ENCODE results near the gene LCN1. TPM values are rescaled to one million over a fixed set of nuclear protein-coding genes. Genes with fewer than 3 reads are reported as not detected.
"Not testable (repeated sequence)": the region's sequence is repeated elsewhere in the genome, so short reads cannot be mapped to it uniquely, and the experiment has no call there.

LCN1 gene
- polyA plus RNA-seq, 1 donor (not counting 4 experiments of a cell fraction or from before 2014, with no cell fraction given): not detected

DNA sequence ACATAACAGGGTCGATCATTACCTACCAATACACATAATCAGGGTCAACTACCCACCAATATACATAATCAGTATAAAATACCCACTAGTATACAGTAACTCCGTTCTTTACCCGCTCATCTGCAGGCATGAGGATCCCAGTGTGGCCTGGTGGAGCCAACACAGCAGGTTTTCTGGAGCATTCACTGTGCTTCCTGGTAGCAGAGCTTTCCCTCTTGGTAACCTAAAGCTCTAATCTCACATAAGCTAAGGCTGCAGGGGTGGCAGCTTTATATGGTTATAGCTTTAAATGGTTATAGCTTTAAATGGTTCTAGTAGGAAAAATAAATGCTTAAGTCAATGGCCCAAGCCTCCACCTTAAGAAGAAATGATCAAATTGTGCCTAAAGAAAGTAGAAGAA is 11.9 kb downstream of the LCN1 start:
- H3K27me3 ChIP-seq (ENCODE audit: control insufficient read depth, extremely low read depth, insufficient read depth, low read length): peaks cover 14% of the 10 kb centered on the region
- H3K9me1 ChIP-seq (ENCODE audit: control insufficient read depth, extremely low read depth, insufficient read depth, low read length): no peaks in the 10 kb centered on the region

DNA sequence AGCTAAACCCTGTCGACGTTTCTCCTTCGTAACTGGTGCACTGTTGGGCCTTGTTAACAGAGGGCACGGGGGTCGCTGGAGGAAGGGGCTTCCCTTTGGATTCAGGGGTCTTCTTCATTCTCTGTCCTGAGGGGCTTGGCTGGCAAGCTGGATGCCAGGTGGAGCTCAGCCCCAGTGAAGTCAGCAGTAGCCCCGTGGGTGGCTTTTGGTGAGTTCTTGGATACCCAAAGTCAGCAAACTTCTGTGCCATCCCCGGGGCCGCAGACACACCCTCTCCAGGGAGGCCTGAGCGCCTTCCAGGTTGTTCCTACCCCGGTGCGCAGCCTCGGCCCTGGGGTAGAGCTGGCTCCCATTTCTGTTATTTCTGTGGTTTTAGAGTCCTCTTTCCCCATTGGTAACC is 12.4 kb downstream of the LCN1 start:
- H3K4me2 ChIP-seq (ENCODE audit: control insufficient read depth, extremely low read depth, insufficient read depth, low read depth, low read length): no peak overlapping the region
- no peak overlapping the region for H3K9ac ChIP-seq (ENCODE audit: control insufficient read depth, extremely low read depth, insufficient read depth, low read length)
- no peaks in the 10 kb centered on the region for H3K4me1 ChIP-seq (ENCODE audit: control insufficient read depth, extremely low read depth, insufficient read depth, low read length)
- dilution Hi-C loops (cut with MboI; ENCODE audit: extremely low pct_ligation_motif_present, low sequenced_read_pairs): no loop called here
- no peak overlapping the region for H3K4me3 ChIP-seq (ENCODE audit: control insufficient read depth in 2 of 3, extremely low read depth in 1 of 3, insufficient read depth in 2 of 3, low read depth in 1 of 3, low read length in 3 of 3)
- no peak overlapping the region for H3K27ac ChIP-seq (ENCODE audit: control insufficient read depth, insufficient read depth, low read length)
- H2AFZ ChIP-seq (ENCODE audit: control insufficient read depth, low read length): no peak overlapping the region
- no peaks in the 10 kb centered on the region for H4K20me1 ChIP-seq (ENCODE audit: control insufficient read depth, extremely low read depth, insufficient read depth, low read length)
- no peak for TF ChIP-seq EZH2 (IDR thresholded peaks at IDR 0.05; ENCODE audit: low read length)
- TF ChIP-seq, protein P1, sequence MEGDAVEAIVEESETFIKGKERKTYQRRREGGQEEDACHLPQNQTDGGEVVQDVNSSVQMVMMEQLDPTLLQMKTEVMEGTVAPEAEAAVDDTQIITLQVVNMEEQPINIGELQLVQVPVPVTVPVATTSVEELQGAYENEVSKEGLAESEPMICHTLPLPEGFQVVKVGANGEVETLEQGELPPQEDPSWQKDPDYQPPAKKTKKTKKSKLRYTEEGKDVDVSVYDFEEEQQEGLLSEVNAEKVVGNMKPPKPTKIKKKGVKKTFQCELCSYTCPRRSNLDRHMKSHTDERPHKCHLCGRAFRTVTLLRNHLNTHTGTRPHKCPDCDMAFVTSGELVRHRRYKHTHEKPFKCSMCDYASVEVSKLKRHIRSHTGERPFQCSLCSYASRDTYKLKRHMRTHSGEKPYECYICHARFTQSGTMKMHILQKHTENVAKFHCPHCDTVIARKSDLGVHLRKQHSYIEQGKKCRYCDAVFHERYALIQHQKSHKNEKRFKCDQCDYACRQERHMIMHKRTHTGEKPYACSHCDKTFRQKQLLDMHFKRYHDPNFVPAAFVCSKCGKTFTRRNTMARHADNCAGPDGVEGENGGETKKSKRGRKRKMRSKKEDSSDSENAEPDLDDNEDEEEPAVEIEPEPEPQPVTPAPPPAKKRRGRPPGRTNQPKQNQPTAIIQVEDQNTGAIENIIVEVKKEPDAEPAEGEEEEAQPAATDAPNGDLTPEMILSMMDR (optimal IDR thresholded peaks at IDR 0.05 in 1 of 3, IDR thresholded peaks at IDR 0.05 in 1 of 3, conservative IDR thresholded peaks at IDR 0.05 in 1 of 3; ENCODE audit: extremely low read depth in 1 of 3, insufficient read depth in 2 of 3, low read length in 3 of 3): no peak
- no peaks in the 10 kb centered on the region for H3K9me3 ChIP-seq (ENCODE audit: control insufficient read depth, low read depth, low read length)
- H3K79me2 ChIP-seq (ENCODE audit: control insufficient read depth, insufficient read depth, low read length): no peaks in the 10 kb centered on the region
- peaks cover 14% of the 10 kb centered on the region for H3K27me3 ChIP-seq (ENCODE audit: control insufficient read depth, extremely low read depth, insufficient read depth, low read length)
- no peaks in the 10 kb centered on the region for H3K36me3 ChIP-seq (ENCODE audit: control insufficient read depth in 2 of 2, extremely low read depth in 1 of 2, insufficient read depth in 2 of 2, low read length in 2 of 2)
- no peak for FAIRE-seq
- no peaks in the 10 kb centered on the region for H3K9me1 ChIP-seq (ENCODE audit: control insufficient read depth, extremely low read depth, insufficient read depth, low read length)
- no peak for DNase-seq (ENCODE audit: low read depth, low spot score)

More for the DNA sequence above, 11.9 kb downstream of the LCN1 start:
- no peak overlapping the region for H2AFZ ChIP-seq (ENCODE audit: control insufficient read depth, low read length)
- dilution Hi-C loops (cut with MboI; ENCODE audit: extremely low pct_ligation_motif_present, low sequenced_read_pairs): no loop called here
- H3K9ac ChIP-seq (ENCODE audit: control insufficient read depth, extremely low read depth, insufficient read depth, low read length): no peak overlapping the region
- H3K4me2 ChIP-seq (ENCODE audit: control insufficient read depth, extremely low read depth, insufficient read depth, low read depth, low read length): no peak overlapping the region
- no peaks in the 10 kb centered on the region for H3K36me3 ChIP-seq (ENCODE audit: control insufficient read depth in 2 of 2, extremely low read depth in 1 of 2, insufficient read depth in 2 of 2, low read length in 2 of 2)
- no peaks in the 10 kb centered on the region for H3K4me1 ChIP-seq (ENCODE audit: control insufficient read depth, extremely low read depth, insufficient read depth, low read length)
- no peaks in the 10 kb centered on the region for H3K79me2 ChIP-seq (ENCODE audit: control insufficient read depth, insufficient read depth, low read length)
- FAIRE-seq: no peak
- no peak overlapping the region for H3K27ac ChIP-seq (ENCODE audit: control insufficient read depth, insufficient read depth, low read length)
- TF ChIP-seq, protein P1 (optimal IDR thresholded peaks at IDR 0.05 in 1 of 3, IDR thresholded peaks at IDR 0.05 in 1 of 3, conservative IDR thresholded peaks at IDR 0.05 in 1 of 3; ENCODE audit: extremely low read depth in 1 of 3, insufficient read depth in 2 of 3, low read length in 3 of 3): no peak
- no peak for TF ChIP-seq EZH2 (IDR thresholded peaks at IDR 0.05; ENCODE audit: low read length)
- no peak overlapping the region for H3K4me3 ChIP-seq (ENCODE audit: control insufficient read depth in 2 of 3, extremely low read depth in 1 of 3, insufficient read depth in 2 of 3, low read depth in 1 of 3, low read length in 3 of 3)
- H3K9me3 ChIP-seq (ENCODE audit: control insufficient read depth, low read depth, low read length): no peaks in the 10 kb centered on the region
- DNase-seq (ENCODE audit: low read depth, low spot score): peak; percentile 5
- H4K20me1 ChIP-seq (ENCODE audit: control insufficient read depth, extremely low read depth, insufficient read depth, low read length): no peaks in the 10 kb centered on the region

DNA sequence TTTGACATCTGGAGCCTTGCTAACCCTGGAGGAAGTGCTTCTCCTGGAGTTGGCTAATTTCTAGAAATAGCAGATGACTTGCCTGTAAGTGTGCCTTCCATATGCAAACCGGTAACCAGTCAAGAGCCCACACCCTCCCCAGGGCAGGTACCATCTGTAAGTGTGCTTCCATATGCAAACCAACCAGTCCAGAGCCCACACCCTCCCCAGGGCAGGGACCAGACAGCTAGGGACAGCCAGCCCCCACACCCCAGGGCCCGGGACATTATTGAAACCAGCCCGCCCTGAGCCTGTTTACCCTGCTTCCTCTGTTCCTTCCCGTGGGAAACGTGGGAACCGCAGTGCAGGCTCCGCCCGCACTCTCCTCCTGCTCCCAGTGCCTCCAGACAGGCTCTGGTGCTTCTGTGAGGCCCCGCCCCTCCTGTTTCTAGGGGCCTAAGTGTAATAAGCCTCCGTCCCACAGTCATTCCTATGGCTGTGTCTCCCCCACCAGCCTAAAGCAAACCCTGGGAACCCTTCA is 13.0 kb downstream of the LCN1 start:
- H3K36me3 ChIP-seq (ENCODE audit: control insufficient read depth in 2 of 2, extremely low read depth in 1 of 2, insufficient read depth in 2 of 2, low read length in 2 of 2); H2AFZ ChIP-seq (ENCODE audit: control insufficient read depth, low read length); H3K4me1 ChIP-seq (ENCODE audit: control insufficient read depth, extremely low read depth, insufficient read depth, low read length); H4K20me1 ChIP-seq (ENCODE audit: control insufficient read depth, extremely low read depth, insufficient read depth, low read length); H3K9me1 ChIP-seq (ENCODE audit: control insufficient read depth, extremely low read depth, insufficient read depth, low read length); H3K79me2 ChIP-seq (ENCODE audit: control insufficient read depth, insufficient read depth, low read length); H3K4me2 ChIP-seq (ENCODE audit: control insufficient read depth, extremely low read depth, insufficient read depth, low read depth, low read length); H3K4me3 ChIP-seq (ENCODE audit: control insufficient read depth in 2 of 3, extremely low read depth in 1 of 3, insufficient read depth in 2 of 3, low read depth in 1 of 3, low read length in 3 of 3); H3K9me3 ChIP-seq (ENCODE audit: control insufficient read depth, low read depth, low read length); dilution Hi-C loops (cut with MboI; ENCODE audit: extremely low pct_ligation_motif_present, low sequenced_read_pairs); DNase-seq (ENCODE audit: low read depth, low spot score); H3K9ac ChIP-seq (ENCODE audit: control insufficient read depth, extremely low read depth, insufficient read depth, low read length); H3K27ac ChIP-seq (ENCODE audit: control insufficient read depth, insufficient read depth, low read length); FAIRE-seq: not testable (repeated sequence)
- H3K27me3 ChIP-seq (ENCODE audit: control insufficient read depth, extremely low read depth, insufficient read depth, low read length): peaks cover 14% of the 10 kb centered on the region

DNA sequence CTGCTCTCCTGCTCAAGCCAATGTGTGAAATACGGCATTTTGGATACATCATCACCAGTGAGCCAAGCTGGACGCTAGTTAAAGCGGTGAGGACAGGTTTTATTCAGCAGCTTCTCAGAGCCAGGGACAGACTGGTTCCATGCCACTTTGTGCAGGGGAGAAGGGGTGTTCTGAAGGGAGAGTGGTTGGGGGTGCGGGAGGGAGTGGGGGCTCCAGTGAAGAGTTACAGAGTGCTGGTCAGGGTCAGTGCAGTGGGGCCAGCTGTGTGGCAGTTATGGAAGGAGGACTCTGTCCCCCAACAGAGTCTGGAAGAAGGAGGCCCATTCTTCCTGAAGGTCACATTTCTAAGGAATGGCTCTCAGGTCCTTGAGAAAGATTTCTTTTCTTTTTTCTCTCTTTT is 13.6 kb downstream of the LCN1 start:
- dilution Hi-C loops (cut with MboI; ENCODE audit: extremely low pct_ligation_motif_present, low sequenced_read_pairs); H3K27ac ChIP-seq (ENCODE audit: control insufficient read depth, insufficient read depth, low read length); H2AFZ ChIP-seq (ENCODE audit: control insufficient read depth, low read length); H3K4me3 ChIP-seq (ENCODE audit: control insufficient read depth in 2 of 3, extremely low read depth in 1 of 3, insufficient read depth in 2 of 3, low read depth in 1 of 3, low read length in 3 of 3); H3K9me1 ChIP-seq (ENCODE audit: control insufficient read depth, extremely low read depth, insufficient read depth, low read length); H3K79me2 ChIP-seq (ENCODE audit: control insufficient read depth, insufficient read depth, low read length); H4K20me1 ChIP-seq (ENCODE audit: control insufficient read depth, extremely low read depth, insufficient read depth, low read length); DNase-seq (ENCODE audit: low read depth, low spot score); FAIRE-seq; H3K9me3 ChIP-seq (ENCODE audit: control insufficient read depth, low read depth, low read length); H3K4me2 ChIP-seq (ENCODE audit: control insufficient read depth, extremely low read depth, insufficient read depth, low read depth, low read length); H3K36me3 ChIP-seq (ENCODE audit: control insufficient read depth in 2 of 2, extremely low read depth in 1 of 2, insufficient read depth in 2 of 2, low read length in 2 of 2); H3K4me1 ChIP-seq (ENCODE audit: control insufficient read depth, extremely low read depth, insufficient read depth, low read length); H3K9ac ChIP-seq (ENCODE audit: control insufficient read depth, extremely low read depth, insufficient read depth, low read length): not testable (repeated sequence)
- peaks cover 14% of the 10 kb centered on the region for H3K27me3 ChIP-seq (ENCODE audit: control insufficient read depth, extremely low read depth, insufficient read depth, low read length)
